EH (cell line): ENCODE data around the gene RBMY1F.
"Not testable (repeated sequence)": the region's sequence is repeated elsewhere in the genome, so short reads cannot be mapped to it uniquely, and the experiment has no call there.

Experiments
- DNase-seq: peaks from one replicate; pipeline ENCODE4 v3.0.0-alpha.2; 2015; ENCODE audit warnings: low read depth

The RBMY1F gene

GRCh38 chrY:22182823-22183222 lies at the start of gene RBMY1F:
Gene RBMY1F (minus strand): TSS chrY:22182923. CDS start chrY:22180969, 1,954 bp downstream.
- DNase-seq: not testable (repeated sequence)

- DNase-seq: not testable (repeated sequence)
Observed at GRCh38 chrY:22151144-22151543, 31.6 kb downstream of the RBMY1F start.

GRCh38 chrY:22141011-22141695 lies 41.6 kb downstream of the RBMY1F start:
- not testable (repeated sequence) for DNase-seq

GRCh38 chrY:22134719-22135118 lies 48.0 kb downstream of the RBMY1F start:
- DNase-seq: not testable (repeated sequence)

GRCh38 chrY:22130494-22130893 lies 52.2 kb downstream of the RBMY1F start:
- DNase-seq: not testable (repeated sequence)
